Neuronal stem cell (in vitro differentiated cells): Measurements from ENCODE around the gene ST6GALNAC2.
"Not testable (repeated sequence)": the region's sequence is repeated elsewhere in the genome, so short reads cannot be mapped to it uniquely, and the experiment has no call there.

Experiments used
- DNase-seq: peaks from one replicate; pipeline ENCODE4 v3.0.0-alpha.2; 2013; ENCODE audit warnings: low spot score
- H2AFZ ChIP-seq: one replicate; pipeline ENCODE4 v1.6.1; 2013; ENCODE audit warnings: mild to moderate bottlenecking, low read length, inconsistent platforms
- H2AK5ac ChIP-seq: 2 replicates; pipeline ENCODE4 v1.6.1; 2013; ENCODE audit warnings: low read depth, mild to moderate bottlenecking, inconsistent platforms, low read length, moderate library complexity, mixed read lengths
- H2BK120ac ChIP-seq: 2 replicates; pipeline ENCODE4 v1.6.1; 2013; ENCODE audit warnings: low read depth, mild to moderate bottlenecking, inconsistent platforms, low read length, moderate library complexity, mixed read lengths
- H2BK12ac ChIP-seq: one replicate; pipeline ENCODE4 v1.6.1; 2013; ENCODE audit warnings: low read length, inconsistent platforms
- H2BK15ac ChIP-seq: 2 replicates; pipeline ENCODE4 v1.6.1; 2013; ENCODE audit warnings: mild to moderate bottlenecking, low read length, inconsistent platforms, mixed read lengths
- H2BK5ac ChIP-seq: one replicate; pipeline ENCODE4 v1.6.1; 2013; ENCODE audit warnings: inconsistent platforms, mild to moderate bottlenecking, low read length, moderate library complexity
- H3K14ac ChIP-seq: one replicate; pipeline ENCODE4 v1.6.1; 2013; ENCODE audit warnings: low read length, inconsistent platforms
- H3K18ac ChIP-seq: 2 replicates; pipeline ENCODE4 v1.6.1; 2013; ENCODE audit warnings: low read length, inconsistent platforms
- H3K23ac ChIP-seq: 2 replicates; pipeline ENCODE4 v1.6.1; 2013; ENCODE audit warnings: low read depth, mild to moderate bottlenecking, mixed read lengths, low read length, inconsistent platforms; ENCODE audit not compliant: poor library complexity
- H3K27ac ChIP-seq: replicated peaks from 3 replicates; pipeline ENCODE4 v1.5.1; 2013; ENCODE audit warnings: low read length, inconsistent platforms
- H3K27me3 ChIP-seq, 3 experiments: 2 replicates each; pipeline ENCODE4 v1.6.1; 2013; ENCODE audit warnings: low read length in 3 of 3, mild to moderate bottlenecking in 2 of 3, inconsistent platforms in 1 of 3, low read depth in 1 of 3, mixed read lengths in 1 of 3, moderate library complexity in 1 of 3; ENCODE audit not compliant: control insufficient read depth in 3 of 3, insufficient read depth in 3 of 3
- H3K36me3 ChIP-seq, 2 donors: replicated peaks in 1 of 2; 2 replicates each; pipeline ENCODE4 v1.6.1; 2013; ENCODE audit warnings: low read length in 2 of 2; ENCODE audit not compliant: control insufficient read depth in 2 of 2, insufficient read depth in 2 of 2
- H3K4ac ChIP-seq: 2 replicates; pipeline ENCODE4 v1.6.1; 2013; ENCODE audit warnings: inconsistent platforms, mild to moderate bottlenecking, low read length, moderate library complexity
- H3K4me1 ChIP-seq, 2 donors: 1 replicate in 1 of 2; 2 replicates in 1 of 2; pipeline ENCODE4 v1.6.1; 2013; ENCODE audit warnings: low read length in 2 of 2, low read depth in 1 of 2; ENCODE audit not compliant: control insufficient read depth in 2 of 2, insufficient read depth in 1 of 2
- H3K4me2 ChIP-seq: one replicate; pipeline ENCODE4 v1.6.1; 2013; ENCODE audit warnings: mild to moderate bottlenecking, low read length, inconsistent platforms; ENCODE audit not compliant: insufficient read depth, poor library complexity, severe bottlenecking
- H3K4me3 ChIP-seq, 2 donors: 2 replicates each; pipeline ENCODE4 v1.5.1; 2013; ENCODE audit warnings: low read length in 2 of 2, mild to moderate bottlenecking in 2 of 2, inconsistent platforms in 1 of 2, moderate library complexity in 1 of 2
- H3K79me1 ChIP-seq: one replicate; pipeline ENCODE4 v1.6.1; 2013; ENCODE audit warnings: low read depth, mild to moderate bottlenecking, inconsistent platforms, low read length, moderate library complexity
- H3K9ac ChIP-seq: one replicate; pipeline ENCODE4 v1.6.1; 2013; ENCODE audit warnings: mild to moderate bottlenecking, low read depth, low read length, inconsistent platforms; ENCODE audit not compliant: poor library complexity
- H3K9me3 ChIP-seq, 2 donors: replicated peaks in 1 of 2; 2 replicates each; pipeline versions ENCODE3 to v1.6.1; 2013; ENCODE audit warnings: low read length in 2 of 2, mild to moderate bottlenecking in 2 of 2, inconsistent platforms in 1 of 2, low read depth in 1 of 2, mixed read lengths in 1 of 2, moderate library complexity in 1 of 2; ENCODE audit not compliant: control insufficient read depth in 2 of 2, insufficient read depth in 1 of 2
- H4K8ac ChIP-seq: one replicate; pipeline ENCODE4 v1.6.1; 2013; ENCODE audit warnings: low read depth, mild to moderate bottlenecking, inconsistent platforms, low read length, moderate library complexity
- H4K91ac ChIP-seq: one replicate; pipeline ENCODE4 v1.6.1; 2013; ENCODE audit warnings: low read length, low read depth, mild to moderate bottlenecking, inconsistent platforms; ENCODE audit not compliant: poor library complexity
- WGBS, 2 donors: extraction: QIAGEN DNeasy Blood & Tissue Kit; methylation state at CpG; one replicate each; pipeline ENCODE4 v1.1.7; 2013; ENCODE audit warnings: missing lambda C conversion rate in 2 of 2, mixed read lengths in 1 of 2; ENCODE audit not compliant: insufficient read length in 2 of 2, insufficient replicate concordance in 1 of 2; ENCODE audit errors: extremely low coverage in 2 of 2; 5-methylcytosine and 5-hydroxymethylcytosine counted together

ST6GALNAC2 gene

GRCh38 chr17:76614064-76614759 lies 28.6 kb upstream of the ST6GALNAC2 start:
- WGBS, 2 donors = no CpG with 5 or more reads among the region's 13 CpGs
- not testable (repeated sequence) for H3K4me1 ChIP-seq, H4K91ac ChIP-seq, H2BK15ac ChIP-seq, H3K27ac ChIP-seq, H3K4me3 ChIP-seq, H2AK5ac ChIP-seq, H2BK12ac ChIP-seq, H2BK5ac ChIP-seq, H3K9me3 ChIP-seq, H3K27me3 ChIP-seq, H3K14ac ChIP-seq, H3K23ac ChIP-seq, H3K4ac ChIP-seq, H3K9ac ChIP-seq, H3K4me2 ChIP-seq, H2AFZ ChIP-seq, H3K36me3 ChIP-seq, H4K8ac ChIP-seq, H3K79me1 ChIP-seq, DNase-seq, H3K18ac ChIP-seq, H2BK120ac ChIP-seq

- H3K4me3 ChIP-seq = no peak overlapping the region
- WGBS, 2 donors = no CpG with 5 or more reads among the region's 17 CpGs
- H2AFZ ChIP-seq = peak overlapping the region; percentile 57
- no peak overlapping the region for H2BK15ac ChIP-seq
- H3K79me1 ChIP-seq = no peaks in the 10 kb centered on the region
- H3K4ac ChIP-seq = no peak overlapping the region
- peak overlapping the region; percentile 50 for H3K18ac ChIP-seq
- peaks cover 0 to 6% (median 0%) of the 10 kb centered on the region in 3 experiments for H3K27me3 ChIP-seq
- peaks cover 7 to 8% of the 10 kb centered on the region in 2 donors for H3K4me1 ChIP-seq
- H3K27ac ChIP-seq = no peak overlapping the region
- no peak overlapping the region for H2BK120ac ChIP-seq
- H3K36me3 ChIP-seq = peaks cover 0 to 2% of the 10 kb centered on the region in 2 donors
- H3K9ac ChIP-seq = peak overlapping the region; percentile 18
- H4K8ac ChIP-seq = no peak overlapping the region
- H2BK5ac ChIP-seq = no peak overlapping the region
- H2BK12ac ChIP-seq = no peak overlapping the region
- no peak overlapping the region for H3K4me2 ChIP-seq
- no peak overlapping the region for H3K23ac ChIP-seq
- DNase-seq = no peak
- no peak overlapping the region for H2AK5ac ChIP-seq
- peaks cover 8 to 9% of the 10 kb centered on the region in 2 donors for H3K9me3 ChIP-seq
- H3K14ac ChIP-seq = no peak overlapping the region
- no peak overlapping the region for H4K91ac ChIP-seq
These were observed 27.6 kb upstream of the ST6GALNAC2 start for GRCh38 chr17:76612977-76613851.

DNA sequence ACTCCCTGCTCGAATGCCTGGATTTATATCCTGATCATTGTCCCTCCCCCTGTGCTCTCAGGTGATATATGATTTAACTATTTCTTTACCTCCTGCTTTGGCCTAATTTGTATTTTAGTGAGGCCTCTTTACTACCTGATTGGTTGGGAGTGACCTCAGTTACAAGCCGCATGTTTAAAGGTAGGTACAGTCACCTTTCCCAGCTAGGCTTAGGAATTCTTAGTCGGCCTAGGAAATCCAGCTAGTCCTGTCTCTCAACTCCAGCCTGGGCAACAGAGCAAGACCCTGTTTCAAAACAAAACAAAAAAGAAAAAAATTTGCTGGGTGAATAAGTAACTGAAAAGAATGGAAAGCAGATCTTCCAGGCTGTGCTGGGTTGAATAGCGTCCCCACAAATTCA lies 26.8 kb upstream of the ST6GALNAC2 start:
- Histone ChIP-seq H3K27me3 (no peaks in the 10 kb centered on the region), H2AK5ac (no peak overlapping the region), H2BK15ac (no peak overlapping the region), H2BK12ac (no peak overlapping the region), H3K27ac (no peak overlapping the region), H3K4me3 (no peak overlapping the region), H3K36me3 (peaks cover 0 to 2% of the 10 kb centered on the region in 2 donors), H3K23ac (no peak overlapping the region), H4K8ac (no peak overlapping the region), H2BK120ac (no peak overlapping the region), H3K9ac (no peak overlapping the region), H3K79me1 (no peaks in the 10 kb centered on the region), H3K4ac (no peak overlapping the region), H3K18ac (no peak overlapping the region), H2AFZ (peak overlapping the region; percentile 72), H3K9me3 (peaks cover 7 to 9% of the 10 kb centered on the region in 2 donors), H3K4me2 (no peak overlapping the region), H3K14ac (no peak overlapping the region), H3K4me1 (peaks cover 7 to 8% of the 10 kb centered on the region in 2 donors), H2BK5ac (no peak overlapping the region), H4K91ac (no peak overlapping the region)
- no CpG with 5 or more reads among the region's 4 CpGs for WGBS, 2 donors
- no peak for DNase-seq

DNA sequence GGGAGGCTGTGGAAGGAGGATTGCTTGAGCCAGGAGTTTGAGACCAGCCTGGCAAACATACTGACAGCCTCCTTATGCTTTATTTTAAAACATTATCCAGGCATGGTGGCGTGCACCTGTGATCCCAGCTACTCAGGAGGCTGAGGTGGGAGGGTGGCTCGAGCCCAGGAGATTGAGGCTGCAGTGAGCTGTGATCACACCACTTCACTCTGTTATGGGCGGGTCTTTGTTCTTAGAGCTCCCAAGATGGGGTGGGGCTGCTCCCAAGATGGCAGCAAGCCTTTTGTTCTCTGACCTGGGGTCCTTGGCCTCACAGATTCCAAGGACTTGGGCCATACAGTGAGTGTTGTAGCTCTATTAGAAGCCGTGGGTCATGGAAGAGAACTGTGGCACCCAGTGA lies 26.1 kb upstream of the ST6GALNAC2 start:
- Histone ChIP-seq H2BK12ac (no peak overlapping the region), H2AK5ac (no peak overlapping the region), H3K4me3 (no peak overlapping the region), H3K4me1 (peaks cover 7 to 8% of the 10 kb centered on the region in 2 donors), H2BK15ac (no peak overlapping the region), H2BK120ac (no peak overlapping the region), H3K4ac (no peak overlapping the region), H3K4me2 (no peak overlapping the region), H3K79me1 (no peaks in the 10 kb centered on the region), H2BK5ac (no peak overlapping the region), H3K18ac (no peak overlapping the region), H3K23ac (no peak overlapping the region), H4K8ac (no peak overlapping the region), H3K27me3 (no peaks in the 10 kb centered on the region), H3K27ac (peak overlapping the region; percentile 14), H3K36me3 (no peaks in the 10 kb centered on the region), H3K9ac (no peak overlapping the region), H2AFZ (peak overlapping the region; percentile 72), H3K9me3 (peaks cover 7 to 9% of the 10 kb centered on the region in 2 donors), H4K91ac (no peak overlapping the region), H3K14ac (no peak overlapping the region)
- WGBS, 2 donors = no CpG with 5 or more reads among the region's 4 CpGs
- DNase-seq = no peak
